Skeletal muscle satellite cell (primary cell): ENCODE results near the gene DDX20.

Experiments
- H3K27me3 ChIP-seq: 2 replicates; pipeline ENCODE4 v1.7.0; 2013; ENCODE audit warnings: low read length; ENCODE audit not compliant: control insufficient read depth, insufficient read depth
- H3K36me3 ChIP-seq: 2 replicates; pipeline ENCODE4 v1.7.0; 2013; ENCODE audit warnings: mild to moderate bottlenecking, control low read depth, low read length; ENCODE audit not compliant: insufficient read depth
- H3K4me1 ChIP-seq: 2 replicates; pipeline ENCODE4 v1.7.0; 2013; ENCODE audit warnings: low read length; ENCODE audit not compliant: control insufficient read depth, insufficient read depth
- H3K4me2 ChIP-seq: 2 replicates; pipeline ENCODE4 v1.7.0; 2013; ENCODE audit warnings: mild to moderate bottlenecking, low read length
- H3K4me3 ChIP-seq: 2 replicates; pipeline ENCODE4 v1.7.0; 2013; ENCODE audit warnings: low read length
- H3K9ac ChIP-seq: 2 replicates; pipeline ENCODE4 v1.7.0; 2013; ENCODE audit warnings: mild to moderate bottlenecking, low read depth, low read length, moderate library complexity
- H3K9me3 ChIP-seq: replicated peaks from 2 replicates; pipeline ENCODE4 v1.7.0; 2013; ENCODE audit warnings: mild to moderate bottlenecking, control low read depth, low read length

The DDX20 gene

GRCh38 chr1:111723091-111723806 lies 32.5 kb upstream of the DDX20 start:
- no peak overlapping the region for H3K4me3 ChIP-seq
- H3K4me2 ChIP-seq, result no peak overlapping the region
- no peak overlapping the region for H3K9ac ChIP-seq
- no peaks in the 10 kb centered on the region for H3K36me3 ChIP-seq
- no peaks in the 10 kb centered on the region for H3K9me3 ChIP-seq
- peaks cover 26% of the 10 kb centered on the region for H3K4me1 ChIP-seq
- H3K27me3 ChIP-seq, result no peaks in the 10 kb centered on the region

- Histone ChIP-seq H3K27me3 (no peaks in the 10 kb centered on the region), H3K4me1 (peaks cover 26% of the 10 kb centered on the region), H3K9me3 (no peaks in the 10 kb centered on the region), H3K4me2 (no peak overlapping the region), H3K36me3 (no peaks in the 10 kb centered on the region), H3K9ac (no peak overlapping the region), H3K4me3 (no peak overlapping the region)
These were observed 31.8 kb upstream of the DDX20 start for GRCh38 chr1:111723871-111724270.

GRCh38 chr1:111725192-111725591 lies 30.5 kb upstream of the DDX20 start:
- no peak overlapping the region for H3K9ac ChIP-seq
- no peaks in the 10 kb centered on the region for H3K36me3 ChIP-seq
- H3K4me3 ChIP-seq, result no peak overlapping the region
- peaks cover 26% of the 10 kb centered on the region for H3K4me1 ChIP-seq
- no peaks in the 10 kb centered on the region for H3K9me3 ChIP-seq
- no peak overlapping the region for H3K4me2 ChIP-seq
- H3K27me3 ChIP-seq, result no peaks in the 10 kb centered on the region

- Histone ChIP-seq H3K36me3 (no peaks in the 10 kb centered on the region), H3K9ac (no peak overlapping the region)
These were observed 28.6 kb upstream of the DDX20 start for GRCh38 chr1:111727056-111727455.

GRCh38 chr1:111729271-111729921 lies 26.3 kb upstream of the DDX20 start:
- Histone ChIP-seq H3K9me3 (no peaks in the 10 kb centered on the region), H3K27me3 (no peaks in the 10 kb centered on the region), H3K4me1 (peaks cover 21% of the 10 kb centered on the region), H3K36me3 (no peaks in the 10 kb centered on the region), H3K4me3 (no peak overlapping the region), H3K4me2 (no peak overlapping the region), H3K9ac (no peak overlapping the region)

More at GRCh38 chr1:111727056-111727455, 28.6 kb upstream of the DDX20 start:
- H3K4me1 ChIP-seq, result peaks cover 9% of the 10 kb centered on the region
- no peaks in the 10 kb centered on the region for H3K27me3 ChIP-seq
- no peaks in the 10 kb centered on the region for H3K9me3 ChIP-seq
- no peak overlapping the region for H3K4me3 ChIP-seq
- no peak overlapping the region for H3K4me2 ChIP-seq

GRCh38 chr1:111729946-111730681 lies 25.6 kb upstream of the DDX20 start:
- H3K4me2 ChIP-seq, result no peak overlapping the region
- no peaks in the 10 kb centered on the region for H3K36me3 ChIP-seq
- H3K4me3 ChIP-seq, result no peak overlapping the region
- H3K9ac ChIP-seq, result no peak overlapping the region
- no peaks in the 10 kb centered on the region for H3K9me3 ChIP-seq
- no peaks in the 10 kb centered on the region for H3K27me3 ChIP-seq
- H3K4me1 ChIP-seq, result peaks cover 21% of the 10 kb centered on the region

- Histone ChIP-seq H3K9me3 (no peaks in the 10 kb centered on the region), H3K36me3 (no peaks in the 10 kb centered on the region), H3K4me3 (no peak overlapping the region), H3K27me3 (no peaks in the 10 kb centered on the region), H3K4me2 (no peak overlapping the region), H3K4me1 (peaks cover 21% of the 10 kb centered on the region), H3K9ac (no peak overlapping the region)
These were observed 25.0 kb upstream of the DDX20 start for GRCh38 chr1:111730706-111731105.

GRCh38 chr1:111731956-111732355 lies 23.7 kb upstream of the DDX20 start:
- no peak overlapping the region for H3K4me2 ChIP-seq
- no peaks in the 10 kb centered on the region for H3K36me3 ChIP-seq
- peaks cover 28% of the 10 kb centered on the region for H3K4me1 ChIP-seq
- H3K4me3 ChIP-seq, result no peak overlapping the region
- no peaks in the 10 kb centered on the region for H3K27me3 ChIP-seq
- H3K9ac ChIP-seq, result no peak overlapping the region
- H3K9me3 ChIP-seq, result no peaks in the 10 kb centered on the region

- Histone ChIP-seq H3K9ac (no peak overlapping the region), H3K4me3 (no peak overlapping the region), H3K27me3 (no peaks in the 10 kb centered on the region), H3K4me1 (peaks cover 35% of the 10 kb centered on the region), H3K4me2 (no peak overlapping the region), H3K9me3 (no peaks in the 10 kb centered on the region), H3K36me3 (no peaks in the 10 kb centered on the region)
These were observed 23.0 kb upstream of the DDX20 start for GRCh38 chr1:111732718-111733117.

- Histone ChIP-seq H3K36me3 (no peaks in the 10 kb centered on the region), H3K9me3 (no peaks in the 10 kb centered on the region), H3K4me3 (peak overlapping the region; percentile 37), H3K27me3 (no peaks in the 10 kb centered on the region), H3K4me1 (peaks cover 41% of the 10 kb centered on the region), H3K4me2 (peak overlapping the region; percentile 64), H3K9ac (peak overlapping the region; percentile 42)
These were observed 22.3 kb upstream of the DDX20 start for GRCh38 chr1:111733183-111733991.

- peaks cover 47% of the 10 kb centered on the region for H3K4me1 ChIP-seq
- peak overlapping the region; percentile 37 for H3K4me3 ChIP-seq
- no peaks in the 10 kb centered on the region for H3K36me3 ChIP-seq
- H3K27me3 ChIP-seq, result no peaks in the 10 kb centered on the region
- peak overlapping the region; percentile 42 for H3K9ac ChIP-seq
- peak overlapping the region; percentile 64 for H3K4me2 ChIP-seq
- no peaks in the 10 kb centered on the region for H3K9me3 ChIP-seq
These were observed 21.7 kb upstream of the DDX20 start for GRCh38 chr1:111733992-111734341.
